HG02610 (cell line): Measurements from ENCODE around the gene PDE8B.

Source experiments
- ATAC-seq: cut with Tn5 transposase; IDR thresholded peaks from one replicate; pipeline ENCODE4 v1.9.1; 2021; ENCODE audit warnings: mild to moderate bottlenecking, moderate library complexity; ENCODE audit not compliant: unreplicated experiment

The PDE8B gene

GRCh38 chr5:77229887-77230286 is 19.4 kb downstream of the PDE8B start:
- ATAC-seq: no peak

GRCh38 chr5:77230727-77231470 is 20.4 kb downstream of the PDE8B start:
- ATAC-seq: no peak

GRCh38 chr5:77231471-77232138 is 21.1 kb downstream of the PDE8B start:
- no peak for ATAC-seq

GRCh38 chr5:77232574-77233358 is 22.3 kb downstream of the PDE8B start:
- no peak for ATAC-seq

GRCh38 chr5:77235846-77236721 is 25.6 kb downstream of the PDE8B start:
- no peak for ATAC-seq

GRCh38 chr5:77239126-77239741 is 28.8 kb downstream of the PDE8B start:
- no peak for ATAC-seq

- ATAC-seq: no peak
Observed at GRCh38 chr5:77241444-77241843, 31.0 kb downstream of the PDE8B start.

- no peak for ATAC-seq
Observed at GRCh38 chr5:77249475-77249874, 39.0 kb downstream of the PDE8B start.

GRCh38 chr5:77250021-77250420 is 39.5 kb downstream of the PDE8B start:
- ATAC-seq: no peak

- no peak for ATAC-seq
Observed at GRCh38 chr5:77251921-77252320, 41.4 kb downstream of the PDE8B start.

- ATAC-seq: no peak
Observed at GRCh38 chr5:77255617-77256016, 45.1 kb downstream of the PDE8B start.

GRCh38 chr5:77256406-77256805 is 45.9 kb downstream of the PDE8B start:
- ATAC-seq: no peak

- no peak for ATAC-seq
Observed at GRCh38 chr5:77258652-77259051, 48.2 kb downstream of the PDE8B start.

- peak; percentile 74 for ATAC-seq
Observed at GRCh38 chr5:77259476-77259875, 49.0 kb downstream of the PDE8B start.

GRCh38 chr5:77262697-77263096 is 52.2 kb downstream of the PDE8B start:
- ATAC-seq: no peak

- ATAC-seq: no peak
Observed at GRCh38 chr5:77266291-77266690, 55.8 kb downstream of the PDE8B start.

GRCh38 chr5:77267496-77267895 is 57.0 kb downstream of the PDE8B start:
- ATAC-seq: no peak

- ATAC-seq: no peak
Observed at GRCh38 chr5:77272206-77272605, 61.7 kb downstream of the PDE8B start.

GRCh38 chr5:77277759-77278158 is 67.3 kb downstream of the PDE8B start:
- ATAC-seq: no peak

GRCh38 chr5:77280036-77280435 is 69.6 kb downstream of the PDE8B start:
- ATAC-seq: no peak
